DND-41 (cell line): ENCODE results near the gene PTPRU.

ENCODE experiments used
- EZH2 ChIP-seq: IDR thresholded peaks from 3 replicates; pipeline ENCODE4 v1.6.1; 2012; ENCODE audit warnings: borderline replicate concordance, low read depth, mild to moderate bottlenecking, moderate library complexity, low read length, inconsistent platforms; ENCODE audit not compliant: severe bottlenecking
- TF ChIP-seq, protein P1 (sequence below): IDR thresholded peaks from 2 replicates; pipeline ENCODE4 v1.5.1; 2012; ENCODE audit warnings: borderline replicate concordance, low read length, moderate library complexity, mild to moderate bottlenecking; ENCODE audit not compliant: poor library complexity, severe bottlenecking; ENCODE audit errors: extremely low read depth

DNA sequence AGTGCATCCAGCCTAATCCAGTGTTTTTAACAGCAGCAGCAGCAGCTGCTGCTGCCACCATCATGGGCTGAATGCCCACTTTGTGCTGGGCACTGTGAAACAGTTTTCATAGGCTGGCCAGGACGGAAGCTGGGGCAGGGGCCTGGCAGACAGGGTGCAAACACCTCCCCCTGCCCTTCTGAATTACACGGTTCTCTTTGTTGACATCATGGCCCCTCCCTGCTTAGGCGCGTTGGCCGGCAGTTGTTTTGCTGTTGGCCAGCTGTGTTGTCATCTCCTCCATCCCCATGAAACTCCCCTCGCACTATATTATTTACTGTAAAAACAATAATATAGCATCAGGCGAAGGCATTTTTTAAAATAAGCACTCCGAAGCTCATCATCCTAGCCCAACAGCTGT, 33.1 kb downstream of the PTPRU start:
- TF ChIP-seq, protein P1, sequence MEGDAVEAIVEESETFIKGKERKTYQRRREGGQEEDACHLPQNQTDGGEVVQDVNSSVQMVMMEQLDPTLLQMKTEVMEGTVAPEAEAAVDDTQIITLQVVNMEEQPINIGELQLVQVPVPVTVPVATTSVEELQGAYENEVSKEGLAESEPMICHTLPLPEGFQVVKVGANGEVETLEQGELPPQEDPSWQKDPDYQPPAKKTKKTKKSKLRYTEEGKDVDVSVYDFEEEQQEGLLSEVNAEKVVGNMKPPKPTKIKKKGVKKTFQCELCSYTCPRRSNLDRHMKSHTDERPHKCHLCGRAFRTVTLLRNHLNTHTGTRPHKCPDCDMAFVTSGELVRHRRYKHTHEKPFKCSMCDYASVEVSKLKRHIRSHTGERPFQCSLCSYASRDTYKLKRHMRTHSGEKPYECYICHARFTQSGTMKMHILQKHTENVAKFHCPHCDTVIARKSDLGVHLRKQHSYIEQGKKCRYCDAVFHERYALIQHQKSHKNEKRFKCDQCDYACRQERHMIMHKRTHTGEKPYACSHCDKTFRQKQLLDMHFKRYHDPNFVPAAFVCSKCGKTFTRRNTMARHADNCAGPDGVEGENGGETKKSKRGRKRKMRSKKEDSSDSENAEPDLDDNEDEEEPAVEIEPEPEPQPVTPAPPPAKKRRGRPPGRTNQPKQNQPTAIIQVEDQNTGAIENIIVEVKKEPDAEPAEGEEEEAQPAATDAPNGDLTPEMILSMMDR: no peak
- TF ChIP-seq EZH2: no peak
